Left renal pelvis (tissue), 4 donors: ENCODE measurements around the gene ATP6V1G2. TPM values are rescaled to one million over a fixed set of nuclear protein-coding genes. Genes with fewer than 3 reads are reported as not detected.
"Not testable (repeated sequence)": the region's sequence is repeated elsewhere in the genome, so short reads cannot be mapped to it uniquely, and the experiment has no call there.

ENCODE experiments used
- DNase-seq, 4 donors: peaks; one replicate each; pipeline ENCODE4 v3.0.0-alpha.2; 2013; ENCODE audit warnings: low read depth in 4 of 4, low spot score in 3 of 4
- polyA plus RNA-seq, 4 donors: library from polyadenylated mRNA; unstranded; fragments of 120-200 nt; gene quantifications; one replicate each; pipeline ENCODE4 v1.2.1, GENCODE V29; 2013; ENCODE audit not compliant: insufficient read length in 4 of 4

ATP6V1G2 gene
- polyA plus RNA-seq, 4 donors, result 4.8 to 9.4 (median 6.4) TPM

DNA sequence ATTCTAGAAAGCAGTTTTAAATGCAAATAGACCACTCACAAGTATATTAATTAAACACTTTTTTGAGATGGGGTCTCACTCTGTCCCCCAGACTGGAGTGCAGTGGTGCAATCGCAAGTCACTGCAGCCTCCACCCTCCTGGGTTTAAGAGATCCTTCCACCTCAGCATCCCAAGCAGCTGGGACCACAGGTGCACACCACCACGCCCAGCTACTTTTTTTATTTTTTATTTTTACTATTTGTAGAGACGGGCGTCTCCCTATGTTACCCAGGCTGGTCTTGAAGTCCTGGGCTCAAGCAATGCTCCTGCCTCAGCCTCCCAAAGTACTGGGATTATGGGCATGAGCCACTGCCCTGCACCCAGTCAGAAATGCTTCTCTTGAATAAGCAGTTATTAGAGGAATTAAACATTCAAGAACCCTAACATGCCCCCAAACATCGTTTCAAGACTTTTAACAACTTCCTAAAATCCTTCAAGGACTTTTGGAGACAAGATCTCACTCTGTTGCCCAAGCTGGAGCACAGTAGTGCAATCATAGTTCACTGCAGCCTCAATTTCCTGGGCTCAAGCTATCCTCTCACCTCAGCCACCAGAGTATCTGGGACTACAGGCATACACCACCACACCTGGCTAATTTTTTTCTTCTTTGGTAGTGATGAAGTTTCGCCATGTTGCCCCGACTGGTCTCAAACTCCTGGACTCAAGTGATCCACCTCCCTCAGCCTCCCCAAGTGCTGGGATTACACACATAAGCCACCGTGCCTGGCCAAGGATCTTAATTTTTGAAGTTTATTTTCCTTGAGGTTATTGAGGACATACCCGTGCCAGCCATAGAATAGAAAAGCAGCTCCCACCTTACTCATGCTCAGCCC is 14.4 kb downstream of the ATP6V1G2 start:
- no peak for DNase-seq

DNA sequence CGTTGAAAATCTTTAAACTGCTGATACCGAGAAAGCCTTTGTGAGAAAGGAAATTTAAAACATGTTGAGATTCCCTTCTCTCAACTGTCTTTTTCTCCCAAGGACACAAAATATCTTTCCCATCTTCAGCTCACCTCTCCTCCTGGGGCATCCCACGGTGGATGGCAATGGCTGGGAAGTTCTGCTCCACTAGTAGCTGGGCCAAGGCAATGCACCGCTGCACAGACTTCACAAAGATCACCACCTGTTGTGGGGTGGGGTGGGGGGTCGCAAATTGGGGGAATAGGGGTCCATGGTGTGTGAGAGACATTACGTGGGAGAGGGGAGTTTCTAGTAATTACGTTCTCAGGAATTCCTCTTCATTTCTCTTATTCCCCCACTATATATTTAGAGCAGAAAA is 15.2 kb downstream of the ATP6V1G2 start:
- DNase-seq, result no peak

DNA sequence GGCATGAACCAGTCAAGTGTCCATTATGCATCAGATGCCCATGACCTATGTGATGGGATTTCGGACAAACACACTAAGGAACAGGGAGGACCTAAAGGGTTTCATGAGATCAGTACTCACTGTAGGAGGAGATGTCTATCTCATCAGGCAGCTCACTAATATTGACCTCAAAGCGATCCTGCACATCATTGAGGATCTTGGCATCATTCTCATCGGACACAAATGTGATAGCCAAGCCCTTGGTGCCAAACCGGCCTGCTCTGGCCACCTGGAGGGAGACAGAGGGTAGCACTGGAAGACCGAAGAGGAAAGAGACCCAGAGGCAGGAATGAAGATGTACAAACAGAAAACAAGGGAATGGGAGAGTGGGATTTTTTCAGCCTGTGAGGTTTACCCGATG is 15.7 kb downstream of the ATP6V1G2 start:
- DNase-seq, result no peak

DNA sequence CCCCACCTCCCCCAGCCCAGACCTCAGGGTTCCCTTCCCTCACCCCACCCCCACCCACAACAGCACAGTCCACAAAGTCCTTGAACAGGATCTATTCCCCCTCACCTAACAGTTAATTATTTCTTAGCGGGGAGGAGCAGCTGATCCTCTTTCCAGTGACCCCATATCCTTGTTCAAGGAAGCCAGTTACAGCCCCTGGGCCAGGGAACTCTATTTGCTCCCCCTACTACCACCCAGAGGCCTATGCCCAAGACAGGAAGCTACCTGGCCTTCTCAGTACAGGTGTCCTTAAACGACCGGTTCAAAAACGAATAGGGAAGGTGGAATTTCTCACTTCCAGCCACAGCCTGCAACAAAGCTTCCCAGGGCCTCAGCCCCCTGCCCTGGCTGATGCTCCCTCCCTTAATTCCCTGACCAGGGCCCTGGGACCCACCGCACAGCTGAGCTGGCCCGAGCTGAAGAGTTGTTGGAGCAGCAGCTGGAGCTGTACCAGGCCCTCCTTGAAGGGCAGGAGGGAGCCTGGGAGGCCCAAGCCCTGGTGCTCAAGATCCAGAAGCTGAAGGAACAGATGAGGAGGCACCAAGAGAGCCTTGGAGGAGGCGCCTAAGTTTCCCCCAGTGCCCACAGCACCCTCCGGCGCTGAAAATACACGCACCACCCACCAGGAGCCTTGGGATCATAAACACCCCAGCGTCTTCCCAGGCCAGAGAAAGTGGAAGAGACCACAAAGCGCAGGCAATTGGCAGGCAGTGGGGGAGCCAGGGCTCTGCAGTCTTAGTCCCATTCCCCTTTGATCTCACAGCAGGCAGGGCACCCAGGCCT is 16.9 kb downstream of the ATP6V1G2 start:
- DNase-seq, result no peak

DNA sequence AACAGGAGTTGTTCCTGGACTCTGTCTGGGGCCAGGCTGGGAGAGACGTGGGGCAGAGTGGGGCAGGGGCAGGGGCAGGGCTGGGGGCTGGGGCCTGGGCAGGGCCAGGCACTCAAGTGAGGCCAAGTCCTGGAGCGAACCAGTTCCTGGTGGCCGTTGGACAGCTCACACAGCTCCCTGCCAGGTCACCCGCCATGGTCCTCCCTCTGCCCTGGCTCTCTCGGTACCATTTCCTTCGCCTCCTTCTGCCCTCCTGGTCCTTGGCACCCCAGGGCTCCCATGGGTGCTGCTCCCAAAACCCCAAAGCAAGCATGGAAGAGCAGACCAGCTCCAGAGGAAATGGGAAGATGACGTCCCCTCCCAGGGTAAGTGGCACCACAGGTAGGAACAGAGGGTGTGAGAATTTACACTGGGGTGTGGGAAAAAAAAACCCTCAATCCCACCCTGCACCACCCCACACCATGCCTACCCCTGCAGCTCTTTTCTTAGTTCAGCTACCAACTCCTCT is 17.5 kb downstream of the ATP6V1G2 start, which contains the start of gene MCCD1:
Gene MCCD1, plus strand, starts transcription at position 142 of the 508 bp plus-strand sequence. Its CDS starts 53 bp downstream, at position 195.
- DNase-seq, result no peak

DNA sequence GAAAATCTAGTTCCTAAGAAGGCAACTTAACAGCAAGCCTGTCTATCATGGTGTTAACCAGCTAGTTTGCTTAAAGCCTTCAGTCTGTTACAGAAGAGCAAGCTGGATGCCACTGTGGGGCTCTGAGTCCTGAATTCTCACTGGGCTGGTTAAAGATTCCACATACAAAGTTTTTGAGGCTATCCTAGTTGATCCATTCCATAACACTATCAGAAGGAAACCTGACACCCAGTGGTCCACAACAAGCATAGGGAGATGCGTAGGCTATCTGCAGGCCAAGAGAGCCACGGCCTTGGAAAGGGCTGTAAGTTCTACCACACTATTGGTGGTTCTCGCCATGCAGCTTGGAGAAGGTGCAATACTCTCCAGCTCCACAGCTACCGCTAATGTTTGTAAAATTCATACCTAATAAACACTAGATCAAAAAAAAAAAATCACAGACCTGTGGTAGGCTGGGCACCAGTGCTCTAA is 18.1 kb downstream of the ATP6V1G2 start:
- no peak for DNase-seq

DNA sequence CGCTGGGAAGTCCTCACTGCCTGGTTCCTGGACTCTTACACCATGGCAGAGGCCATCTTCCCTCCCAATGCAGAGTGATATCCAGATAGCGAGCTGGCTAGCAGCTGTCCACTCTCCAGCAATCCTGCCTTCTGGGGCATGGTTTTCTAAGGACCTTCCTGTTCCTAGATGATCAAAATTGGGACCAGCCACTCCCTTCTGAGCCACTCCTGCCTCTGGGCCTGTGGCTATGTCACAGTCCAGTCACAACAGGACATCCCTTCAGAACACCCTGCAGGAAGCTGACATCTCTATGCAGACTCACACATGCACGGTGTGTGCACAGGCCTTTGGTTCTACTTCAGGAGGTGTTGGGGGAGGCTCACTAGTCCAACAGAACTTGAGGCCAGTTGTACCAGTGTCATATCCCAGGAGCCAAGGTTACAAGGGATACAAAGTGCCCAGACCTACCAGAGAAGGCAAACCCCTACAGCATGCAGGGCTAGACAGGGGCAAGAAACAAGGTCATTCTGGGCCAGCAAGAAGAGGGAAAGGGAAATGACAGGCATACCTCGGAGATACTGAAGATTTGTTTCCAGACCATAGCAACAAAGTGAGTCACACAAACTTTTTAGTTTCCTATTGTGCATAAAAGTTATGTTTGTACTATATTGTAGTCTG is 20.3 kb downstream of the ATP6V1G2 start:
- DNase-seq, result no peak

DNA sequence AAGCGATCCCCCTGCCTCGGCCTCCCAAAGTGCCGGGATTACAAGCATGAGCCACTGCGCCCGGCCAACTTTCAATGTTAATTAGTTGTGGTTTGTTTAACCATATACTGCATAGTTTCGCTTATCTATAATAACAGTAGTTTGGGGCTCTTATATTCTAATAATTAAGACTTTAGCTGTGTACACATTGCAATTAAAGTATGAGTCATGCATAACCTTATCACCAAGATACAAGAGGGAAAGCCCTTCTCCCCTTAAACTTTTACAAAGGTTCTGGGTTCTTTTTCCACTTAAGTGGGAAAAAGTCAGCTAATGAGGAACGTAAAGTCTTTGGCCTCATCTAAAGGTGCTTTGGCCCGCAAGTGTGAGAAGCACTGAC is 20.9 kb downstream of the ATP6V1G2 start:
- DNase-seq, result no peak

DNA sequence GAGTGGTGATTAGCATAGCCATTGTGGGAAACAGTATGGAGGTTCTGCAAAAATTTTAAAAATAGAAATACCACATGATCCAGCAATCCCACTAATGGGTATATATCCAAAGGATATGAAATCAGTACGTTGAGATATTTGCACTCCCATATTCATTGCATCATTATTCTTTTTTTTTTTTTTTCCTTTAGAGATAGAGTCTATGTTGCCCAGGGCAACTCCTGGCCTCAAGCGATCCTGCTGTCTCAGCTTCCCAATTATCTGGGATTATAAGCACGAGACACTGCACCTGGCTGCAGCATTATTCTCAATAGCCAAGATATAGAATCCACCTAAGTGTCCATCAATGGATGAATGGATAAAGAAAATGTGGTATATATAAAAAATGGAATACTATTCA is 24.6 kb downstream of the ATP6V1G2 start:
- DNase-seq, result no peak

DNA sequence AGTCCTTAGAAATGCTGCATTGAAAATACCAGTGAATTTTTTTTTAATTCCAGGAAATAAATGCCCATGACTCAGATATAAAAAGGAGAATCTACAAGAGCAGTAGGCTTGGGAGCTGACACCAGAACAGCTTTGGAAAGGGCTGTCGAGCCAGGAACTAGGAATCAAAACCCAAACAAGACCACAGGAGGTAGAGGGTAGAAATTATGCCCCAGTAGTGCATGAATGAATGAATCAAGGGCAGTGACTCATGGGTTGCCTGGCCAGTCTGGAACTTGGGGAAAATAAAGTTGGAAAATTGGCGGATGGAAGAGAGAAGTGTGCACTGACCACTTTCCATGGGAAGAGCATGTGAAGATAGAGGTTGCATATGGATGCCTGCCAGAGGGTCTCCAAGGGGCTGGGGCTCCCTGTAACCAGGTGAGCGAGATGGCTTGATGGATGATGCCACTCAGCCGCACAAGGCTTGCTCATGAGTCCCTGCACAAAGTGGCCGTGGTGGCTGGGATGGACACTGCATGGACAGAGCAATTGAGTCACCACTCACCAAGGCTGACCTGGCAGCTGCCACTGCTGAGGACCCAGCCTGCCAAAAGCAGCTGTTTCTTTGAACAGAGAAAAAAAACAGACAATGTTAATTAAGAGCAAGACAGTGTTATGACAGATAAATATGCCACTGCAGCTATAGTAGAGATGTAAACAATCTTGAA is 32.8 kb downstream of the ATP6V1G2 start:
- no peak for DNase-seq

DNA sequence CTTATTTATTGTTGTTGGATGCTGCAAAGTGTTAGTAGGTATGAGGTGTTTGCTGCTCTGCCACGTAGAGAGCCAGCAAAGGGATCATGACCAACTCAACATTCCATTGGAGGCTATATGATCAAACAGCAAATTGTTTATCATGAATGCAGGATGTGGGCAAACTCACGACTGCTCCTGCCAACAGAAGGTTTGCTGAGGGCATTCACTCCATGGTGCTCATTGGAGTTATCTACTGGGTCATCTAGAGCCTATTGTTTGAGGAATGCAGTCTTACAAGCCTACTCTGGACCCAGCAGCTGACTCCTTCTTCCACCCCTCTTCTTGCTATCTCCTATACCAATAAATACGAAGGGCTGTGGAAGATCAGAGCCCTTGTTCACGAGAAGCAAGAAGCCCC is 36.4 kb downstream of the ATP6V1G2 start:
- no peak for DNase-seq

DNA sequence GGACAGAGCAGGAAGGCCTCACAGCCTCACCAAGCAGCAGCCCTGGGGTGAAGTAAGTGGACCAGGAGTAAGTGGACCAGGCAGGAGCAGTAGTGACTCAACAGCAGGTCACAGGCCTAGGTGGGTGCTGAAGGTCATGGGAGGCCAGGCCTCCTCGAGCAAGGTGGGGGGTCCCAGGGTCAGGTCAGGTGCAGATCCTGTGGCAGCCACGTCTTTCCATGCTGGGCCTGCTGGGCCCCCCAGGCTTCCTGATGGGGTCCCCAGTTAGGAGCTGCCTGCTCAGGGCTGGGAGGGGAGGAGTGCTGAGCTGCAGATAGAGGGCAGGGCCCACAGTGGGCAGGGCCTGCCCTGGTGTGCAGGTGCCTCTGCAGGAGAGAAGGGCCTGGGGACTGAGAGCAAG is 37.4 kb downstream of the ATP6V1G2 start:
- not testable (repeated sequence) for DNase-seq

DNA sequence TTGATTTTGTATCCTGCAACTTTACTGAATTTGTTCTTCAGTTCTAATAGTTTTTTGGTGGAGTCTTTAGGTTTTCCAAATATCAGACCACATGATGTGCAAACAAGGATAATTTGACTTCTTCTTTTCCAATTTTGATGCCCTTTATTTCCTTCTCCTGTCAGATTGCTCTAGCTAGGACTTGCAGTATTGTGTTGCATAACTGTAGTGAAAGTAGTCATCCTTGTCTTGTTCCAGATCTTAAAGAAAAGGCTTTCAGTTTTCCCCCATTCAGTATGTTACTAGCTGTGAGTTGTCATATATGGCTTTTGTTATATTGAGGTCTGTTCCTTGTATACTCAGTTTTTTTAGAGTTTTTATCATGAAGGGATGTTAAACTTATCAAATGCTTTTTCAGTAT is 43.8 kb downstream of the ATP6V1G2 start:
- DNase-seq, result no peak

DNA sequence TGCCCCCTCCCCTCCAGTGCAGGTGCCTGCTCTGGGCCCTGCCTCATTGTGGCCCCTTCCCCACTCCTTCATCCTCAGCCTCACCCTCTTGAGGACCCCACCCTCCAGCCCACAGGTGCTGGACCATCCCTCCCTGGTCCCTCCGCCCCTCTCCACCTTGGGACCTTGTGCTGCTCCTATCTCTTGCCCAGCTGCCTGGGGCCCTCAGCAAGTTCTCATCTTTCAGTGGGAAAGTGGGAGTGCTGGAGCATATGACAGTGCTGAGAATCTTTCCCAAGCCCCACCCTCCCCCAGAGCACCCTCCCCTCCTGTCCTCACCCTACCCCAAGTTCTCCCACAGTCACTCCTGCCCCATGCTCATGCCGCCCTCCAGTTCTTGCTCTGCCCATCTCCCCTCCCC is 46.8 kb downstream of the ATP6V1G2 start:
- DNase-seq, result not testable (repeated sequence)

DNA sequence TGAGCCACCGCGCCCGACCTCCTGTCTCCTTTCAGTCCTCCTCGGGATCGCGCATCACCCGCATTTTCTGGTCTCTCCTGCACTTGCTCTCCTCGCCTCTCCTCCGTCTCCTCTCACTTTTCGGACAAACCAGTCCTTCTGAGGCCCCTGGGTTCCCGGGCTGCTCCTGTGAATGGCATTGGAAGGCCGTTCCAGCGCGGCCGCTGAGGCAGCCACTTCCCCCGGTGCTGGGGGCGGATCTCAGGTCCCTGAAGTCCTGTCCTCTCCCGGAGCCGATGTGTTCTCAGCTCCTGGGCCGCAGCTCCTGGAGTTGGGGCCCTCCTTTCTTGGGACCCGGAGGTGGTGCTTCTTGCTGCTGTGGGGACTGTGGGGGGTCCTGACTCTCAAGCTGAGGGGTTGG is 47.7 kb downstream of the ATP6V1G2 start:
- DNase-seq, result no peak

DNA sequence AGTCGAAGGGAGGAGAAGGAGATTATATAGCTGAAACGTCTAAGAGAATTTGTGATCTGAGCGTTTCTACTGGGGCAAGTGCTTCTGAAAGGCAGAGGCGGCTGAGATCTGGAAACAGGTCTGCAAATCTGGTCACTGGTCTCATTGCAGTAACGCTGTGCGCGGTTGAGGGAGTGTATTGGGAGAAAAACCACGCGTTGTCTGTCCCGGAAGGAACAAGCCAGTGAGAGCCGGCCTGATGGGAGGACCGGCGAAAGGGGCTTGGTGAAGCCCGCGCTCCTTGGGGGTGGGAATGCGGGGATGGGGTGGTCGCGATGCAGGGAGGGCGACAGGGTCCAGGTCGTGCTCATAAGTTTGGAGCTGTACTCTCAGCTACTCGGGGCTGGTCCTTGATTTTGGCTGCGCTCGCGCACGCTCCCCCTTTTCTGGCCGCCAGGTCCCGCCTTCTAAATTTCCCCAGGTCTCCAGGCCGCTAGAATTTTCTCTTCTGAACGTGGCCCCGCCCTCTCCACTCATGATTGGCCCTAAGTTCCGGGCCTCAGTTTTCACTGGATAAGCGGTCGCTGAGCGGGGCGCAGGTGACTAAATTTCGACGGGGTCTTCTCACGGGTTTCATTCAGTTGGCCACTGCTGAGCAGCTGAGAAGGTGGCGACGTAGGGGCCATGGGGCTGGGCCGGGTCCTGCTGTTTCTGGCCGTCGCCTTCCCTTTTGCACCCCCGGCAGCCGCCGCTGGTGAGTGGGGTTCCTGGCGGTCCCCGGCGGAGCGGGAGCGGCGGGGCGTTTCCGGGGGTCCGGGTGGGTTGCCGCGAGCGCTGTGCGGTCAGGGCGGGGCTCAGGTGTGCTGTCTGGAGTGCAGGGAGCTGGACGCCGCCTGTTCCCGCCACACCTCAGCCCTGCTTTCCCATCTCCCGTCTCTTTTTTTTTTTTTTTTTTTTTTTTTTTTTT is 48.6 kb downstream of the ATP6V1G2 start, which contains the start of gene MICB:
Gene MICB, plus strand, starts transcription at position 615 of the 946 bp plus-strand sequence. Its CDS starts 49 bp downstream, at position 664.
- peak in 1 of 4 donors; percentile 27 for DNase-seq

DNA sequence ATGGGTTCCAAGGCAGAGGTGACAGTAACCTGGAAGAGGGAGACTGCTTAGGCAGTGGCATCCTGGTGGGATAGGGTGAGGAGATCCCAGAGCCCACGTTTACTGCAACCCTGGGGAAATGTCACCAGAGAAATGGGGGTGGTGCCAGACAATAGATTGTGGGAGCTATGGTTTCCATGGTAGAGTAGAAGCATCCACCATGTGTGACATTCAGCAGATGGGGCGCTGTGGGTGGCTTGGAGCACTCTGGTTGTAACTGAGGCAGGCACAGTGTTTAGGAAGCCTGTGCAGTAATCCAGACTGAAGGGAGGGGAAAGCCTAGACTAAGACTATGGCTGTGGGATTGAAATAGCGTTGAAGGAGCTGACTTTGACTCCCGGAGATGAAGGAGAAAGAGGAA is 49.6 kb downstream of the ATP6V1G2 start:
- not testable (repeated sequence) for DNase-seq

DNA sequence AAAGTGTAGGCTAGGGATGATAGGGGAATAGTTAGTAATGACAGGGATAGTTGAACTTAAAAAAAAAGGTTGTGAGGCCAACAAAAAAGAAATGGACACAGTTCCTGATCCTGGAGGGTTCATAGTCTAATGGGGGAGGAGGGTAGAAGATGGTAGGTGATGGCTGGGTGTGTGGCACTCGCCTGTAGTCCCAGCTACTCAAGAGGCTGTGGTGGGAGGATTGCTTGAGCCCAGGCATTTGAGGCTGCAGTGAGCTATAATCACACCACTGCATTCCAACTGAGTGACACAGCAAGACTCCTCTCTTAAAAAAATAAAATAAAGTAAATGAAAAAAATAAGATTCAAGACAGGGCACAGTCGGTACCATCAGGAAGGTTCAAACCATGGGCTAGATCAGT is 50.8 kb downstream of the ATP6V1G2 start:
- no peak for DNase-seq
